ENCODE data around the gene CYP2C19. TPM values are rescaled to one million over a fixed set of nuclear protein-coding genes. Genes with fewer than 3 reads are reported as not detected.
"Not testable (repeated sequence)": the region's sequence is repeated elsewhere in the genome, so short reads cannot be mapped to it uniquely, and the experiment has no call there.

Gene CYP2C19
- total RNA-seq, 1 donor from 2014 or later = not detected

GRCh38 chr10:94785211-94785610 is 22.7 kb downstream of the CYP2C19 start:
- no peak for DNase-seq (ENCODE audit: low read depth)
- no peaks in the 10 kb centered on the region for H3K27me3 ChIP-seq (ENCODE audit: control insufficient read depth, insufficient read depth, low read length)
- H3K4me3 ChIP-seq (ENCODE audit: low read depth, low read length) = no peak overlapping the region
- no peaks in the 10 kb centered on the region for H3K36me3 ChIP-seq (ENCODE audit: control insufficient read depth, insufficient read depth, low read length)
- no peak for TF ChIP-seq CTCF (IDR thresholded peaks at IDR 0.05; ENCODE audit: insufficient read depth, low read length, poor library complexity, severe bottlenecking)

GRCh38 chr10:94800551-94800950 is 38.1 kb downstream of the CYP2C19 start:
- not testable (repeated sequence) for DNase-seq (ENCODE audit: low read depth); H3K36me3 ChIP-seq (ENCODE audit: control insufficient read depth, insufficient read depth, low read length); H3K27me3 ChIP-seq (ENCODE audit: control insufficient read depth, insufficient read depth, low read length); H3K4me3 ChIP-seq (ENCODE audit: low read depth, low read length)

- DNase-seq (ENCODE audit: low read depth) = no peak
- no peaks in the 10 kb centered on the region for H3K27me3 ChIP-seq (ENCODE audit: control insufficient read depth, insufficient read depth, low read length)
- TF ChIP-seq CTCF (IDR thresholded peaks at IDR 0.05; ENCODE audit: insufficient read depth, low read length, poor library complexity, severe bottlenecking) = no peak
- no peaks in the 10 kb centered on the region for H3K36me3 ChIP-seq (ENCODE audit: control insufficient read depth, insufficient read depth, low read length)
- no peak overlapping the region for H3K4me3 ChIP-seq (ENCODE audit: low read depth, low read length)
Measured at GRCh38 chr10:94803307-94803706, 40.8 kb downstream of the CYP2C19 start.

GRCh38 chr10:94830025-94830424 is 67.5 kb downstream of the CYP2C19 start:
- not testable (repeated sequence) for DNase-seq (ENCODE audit: low read depth); H3K4me3 ChIP-seq (ENCODE audit: low read depth, low read length); H3K27me3 ChIP-seq (ENCODE audit: control insufficient read depth, insufficient read depth, low read length); H3K36me3 ChIP-seq (ENCODE audit: control insufficient read depth, insufficient read depth, low read length)

GRCh38 chr10:94846204-94846603 is 83.7 kb downstream of the CYP2C19 start:
- H3K27me3 ChIP-seq (ENCODE audit: control insufficient read depth, insufficient read depth, low read length) = no peaks in the 10 kb centered on the region
- no peak for DNase-seq (ENCODE audit: low read depth)
- no peaks in the 10 kb centered on the region for H3K36me3 ChIP-seq (ENCODE audit: control insufficient read depth, insufficient read depth, low read length)
- no peak overlapping the region for H3K4me3 ChIP-seq (ENCODE audit: low read depth, low read length)
- no peak for TF ChIP-seq CTCF (IDR thresholded peaks at IDR 0.05; ENCODE audit: insufficient read depth, low read length, poor library complexity, severe bottlenecking)

- Histone ChIP-seq H3K27me3 (ENCODE audit: control insufficient read depth, insufficient read depth, low read length) (no peaks in the 10 kb centered on the region), H3K36me3 (ENCODE audit: control insufficient read depth, insufficient read depth, low read length) (no peaks in the 10 kb centered on the region), H3K4me3 (ENCODE audit: low read depth, low read length) (no peak overlapping the region)
- TF ChIP-seq CTCF (IDR thresholded peaks at IDR 0.05; ENCODE audit: insufficient read depth, low read length, poor library complexity, severe bottlenecking) = no peak
- no peak for DNase-seq (ENCODE audit: low read depth)
Measured at GRCh38 chr10:94850766-94851165, 88.3 kb downstream of the CYP2C19 start.

- Histone ChIP-seq H3K27me3 (ENCODE audit: control insufficient read depth, insufficient read depth, low read length) (no peaks in the 10 kb centered on the region), H3K4me3 (ENCODE audit: low read depth, low read length) (no peak overlapping the region), H3K36me3 (ENCODE audit: control insufficient read depth, insufficient read depth, low read length) (no peaks in the 10 kb centered on the region)
- DNase-seq (ENCODE audit: low read depth) = no peak
- TF ChIP-seq CTCF (IDR thresholded peaks at IDR 0.05; ENCODE audit: insufficient read depth, low read length, poor library complexity, severe bottlenecking) = no peak
Measured at GRCh38 chr10:94851263-94851662, 88.8 kb downstream of the CYP2C19 start.
